SH-SY5Y (cell line): Measurements from ENCODE around the gene VPS51.

Experiments
- GATA2 ChIP-seq: IDR thresholded peaks from 2 replicates; pipeline ENCODE4 v1.6.1; 2011; ENCODE audit warnings: mild to moderate bottlenecking, low read depth, low read length
- GATA3 ChIP-seq: IDR thresholded peaks from 2 replicates; pipeline ENCODE4 v1.6.1; 2011; ENCODE audit warnings: low read depth, mild to moderate bottlenecking, low read length, moderate library complexity

DNA sequence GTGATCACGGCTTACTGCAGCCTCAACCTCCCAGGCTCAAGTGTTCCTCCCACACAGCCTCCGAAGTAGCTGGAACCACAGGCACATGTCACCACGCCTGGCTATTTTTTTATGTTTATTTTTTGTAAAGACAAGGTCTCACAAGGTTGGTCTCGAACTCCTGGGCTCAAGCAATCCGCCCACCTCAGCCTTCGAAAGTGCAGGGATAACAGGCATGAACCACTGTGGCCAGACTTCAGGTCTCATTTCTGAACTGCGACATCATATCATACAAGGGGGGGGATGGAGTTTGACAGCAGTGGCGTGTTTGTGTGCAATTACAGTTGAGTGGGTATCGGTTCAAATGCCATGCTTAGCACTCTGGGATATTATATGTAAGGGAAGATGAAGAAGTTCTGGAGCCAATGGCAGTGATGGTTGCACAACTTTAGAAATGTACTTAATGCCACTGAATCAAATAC, 44.6 kb upstream of the VPS51 start:
- no peak for TF ChIP-seq GATA2
- no peak for TF ChIP-seq GATA3
